Measurements from ENCODE around the gene KDM5A.

DNA sequence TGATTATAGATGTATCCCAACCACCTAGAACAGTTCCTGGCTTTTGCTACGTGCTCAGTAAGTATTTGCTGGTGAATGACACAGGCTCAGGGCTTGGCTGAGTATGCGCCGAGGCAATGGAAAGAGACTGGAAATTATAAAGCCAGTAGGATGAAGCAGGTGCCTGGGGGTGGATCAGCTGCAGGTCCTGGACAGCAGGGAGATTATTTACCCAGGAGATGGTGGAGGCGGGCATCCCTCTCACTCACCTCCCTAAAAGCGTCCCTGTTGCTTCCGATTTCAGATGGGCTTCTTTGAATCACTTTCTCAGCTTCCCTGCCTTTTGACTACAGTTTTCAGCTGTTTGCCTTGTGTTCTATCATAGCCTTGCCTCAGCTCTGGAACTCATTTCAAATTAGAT is 132.9 kb downstream of the KDM5A start:
- TF ChIP-seq, protein P1, sequence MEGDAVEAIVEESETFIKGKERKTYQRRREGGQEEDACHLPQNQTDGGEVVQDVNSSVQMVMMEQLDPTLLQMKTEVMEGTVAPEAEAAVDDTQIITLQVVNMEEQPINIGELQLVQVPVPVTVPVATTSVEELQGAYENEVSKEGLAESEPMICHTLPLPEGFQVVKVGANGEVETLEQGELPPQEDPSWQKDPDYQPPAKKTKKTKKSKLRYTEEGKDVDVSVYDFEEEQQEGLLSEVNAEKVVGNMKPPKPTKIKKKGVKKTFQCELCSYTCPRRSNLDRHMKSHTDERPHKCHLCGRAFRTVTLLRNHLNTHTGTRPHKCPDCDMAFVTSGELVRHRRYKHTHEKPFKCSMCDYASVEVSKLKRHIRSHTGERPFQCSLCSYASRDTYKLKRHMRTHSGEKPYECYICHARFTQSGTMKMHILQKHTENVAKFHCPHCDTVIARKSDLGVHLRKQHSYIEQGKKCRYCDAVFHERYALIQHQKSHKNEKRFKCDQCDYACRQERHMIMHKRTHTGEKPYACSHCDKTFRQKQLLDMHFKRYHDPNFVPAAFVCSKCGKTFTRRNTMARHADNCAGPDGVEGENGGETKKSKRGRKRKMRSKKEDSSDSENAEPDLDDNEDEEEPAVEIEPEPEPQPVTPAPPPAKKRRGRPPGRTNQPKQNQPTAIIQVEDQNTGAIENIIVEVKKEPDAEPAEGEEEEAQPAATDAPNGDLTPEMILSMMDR (IDR thresholded peaks at IDR 0.05): no peak
- TF ChIP-seq POLR2A (IDR thresholded peaks at IDR 0.05): no peak
